Nephron progenitor cell (in vitro differentiated cells): ENCODE measurements around the gene STRADB.
"Not testable (repeated sequence)": the region's sequence is repeated elsewhere in the genome, so short reads cannot be mapped to it uniquely, and the experiment has no call there.

Source experiments
- DNase-seq: peaks from one replicate; pipeline ENCODE4 v3.0.0; 2021
- H3K27ac Mint-ChIP-seq: 2 replicates; pipeline ENCODE4 v1.8.0; 2021; ENCODE audit warnings: mild to moderate bottlenecking, moderate library complexity, mixed read lengths
- H3K27me3 Mint-ChIP-seq: 2 replicates; pipeline ENCODE4 v1.8.0; 2021; ENCODE audit warnings: mild to moderate bottlenecking, low read depth, mixed read lengths; ENCODE audit not compliant: poor library complexity
- H3K36me3 Mint-ChIP-seq: 2 replicates; pipeline ENCODE4 v1.8.0; 2021; ENCODE audit warnings: low read depth, mixed read lengths
- H3K4me1 Mint-ChIP-seq: 2 replicates; pipeline ENCODE4 v1.8.0; 2021; ENCODE audit warnings: mixed read lengths
- H3K4me3 Mint-ChIP-seq: 2 replicates; pipeline ENCODE4 v1.8.0; 2021; ENCODE audit warnings: mild to moderate bottlenecking, moderate library complexity, mixed read lengths
- H3K9me3 Mint-ChIP-seq: 2 replicates; pipeline ENCODE4 v1.8.0; 2021; ENCODE audit warnings: mild to moderate bottlenecking, moderate library complexity, mixed read lengths
- TF ChIP-seq, protein P1 (sequence below): fragments of 200-600 bp; sonication (generic); IDR thresholded peaks from 2 replicates; pipeline ENCODE4 v1.5.0; 2021; ENCODE audit warnings: antibody characterized with exemption

Gene STRADB

DNA sequence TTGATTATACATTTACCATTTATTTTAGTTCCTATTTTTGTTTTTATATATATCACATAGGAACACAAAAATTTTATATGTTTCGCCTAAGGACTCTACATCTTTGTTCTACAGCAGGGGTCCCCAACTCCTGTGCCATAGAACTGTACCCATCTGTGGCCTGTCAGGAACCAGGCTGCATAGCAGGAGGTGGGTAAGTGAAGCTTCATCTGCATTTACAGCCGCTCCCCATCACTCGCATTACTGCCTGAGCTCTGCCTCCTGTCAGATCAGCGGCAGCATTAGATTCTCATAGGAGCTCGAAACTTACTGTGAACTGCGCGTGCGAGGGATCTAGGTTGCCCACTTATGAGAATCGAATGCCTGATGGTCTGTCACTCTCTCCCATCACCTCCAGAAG, 25.6 kb upstream of the STRADB start:
- H3K9me3 Mint-ChIP-seq = peaks cover 36% of the 10 kb centered on the region
- TF ChIP-seq, protein P1, sequence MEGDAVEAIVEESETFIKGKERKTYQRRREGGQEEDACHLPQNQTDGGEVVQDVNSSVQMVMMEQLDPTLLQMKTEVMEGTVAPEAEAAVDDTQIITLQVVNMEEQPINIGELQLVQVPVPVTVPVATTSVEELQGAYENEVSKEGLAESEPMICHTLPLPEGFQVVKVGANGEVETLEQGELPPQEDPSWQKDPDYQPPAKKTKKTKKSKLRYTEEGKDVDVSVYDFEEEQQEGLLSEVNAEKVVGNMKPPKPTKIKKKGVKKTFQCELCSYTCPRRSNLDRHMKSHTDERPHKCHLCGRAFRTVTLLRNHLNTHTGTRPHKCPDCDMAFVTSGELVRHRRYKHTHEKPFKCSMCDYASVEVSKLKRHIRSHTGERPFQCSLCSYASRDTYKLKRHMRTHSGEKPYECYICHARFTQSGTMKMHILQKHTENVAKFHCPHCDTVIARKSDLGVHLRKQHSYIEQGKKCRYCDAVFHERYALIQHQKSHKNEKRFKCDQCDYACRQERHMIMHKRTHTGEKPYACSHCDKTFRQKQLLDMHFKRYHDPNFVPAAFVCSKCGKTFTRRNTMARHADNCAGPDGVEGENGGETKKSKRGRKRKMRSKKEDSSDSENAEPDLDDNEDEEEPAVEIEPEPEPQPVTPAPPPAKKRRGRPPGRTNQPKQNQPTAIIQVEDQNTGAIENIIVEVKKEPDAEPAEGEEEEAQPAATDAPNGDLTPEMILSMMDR = no peak
- no peak for DNase-seq
- H3K27ac Mint-ChIP-seq = no peak overlapping the region
- no peak overlapping the region for H3K4me3 Mint-ChIP-seq
- peaks cover 7% of the 10 kb centered on the region for H3K27me3 Mint-ChIP-seq
- peaks cover 18% of the 10 kb centered on the region for H3K36me3 Mint-ChIP-seq
- no peaks in the 10 kb centered on the region for H3K4me1 Mint-ChIP-seq

DNA sequence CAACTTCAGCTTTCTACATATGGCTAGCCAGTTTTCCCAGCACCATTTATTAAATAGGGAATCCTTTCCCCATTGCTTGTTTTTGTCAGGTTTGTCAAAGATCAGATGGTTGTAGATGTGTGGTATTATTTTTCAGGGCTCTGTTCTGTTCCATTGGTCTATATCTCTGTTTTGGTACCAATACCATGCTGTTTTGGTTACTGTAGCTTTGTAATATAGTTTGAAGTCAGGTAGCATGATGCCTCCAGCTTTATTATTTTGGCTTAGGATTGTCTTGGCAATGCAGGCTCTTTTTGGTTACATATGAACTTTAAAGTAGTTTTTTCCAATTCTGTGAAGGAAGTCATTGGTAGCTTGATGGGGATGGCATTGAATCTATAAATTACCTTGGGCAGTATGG, 23.2 kb upstream of the STRADB start:
- H3K36me3 Mint-ChIP-seq = peaks cover 31% of the 10 kb centered on the region
- H3K9me3 Mint-ChIP-seq = peaks cover 43% of the 10 kb centered on the region
- not testable (repeated sequence) for H3K4me1 Mint-ChIP-seq, H3K4me3 Mint-ChIP-seq, H3K27me3 Mint-ChIP-seq, H3K27ac Mint-ChIP-seq, DNase-seq

DNA sequence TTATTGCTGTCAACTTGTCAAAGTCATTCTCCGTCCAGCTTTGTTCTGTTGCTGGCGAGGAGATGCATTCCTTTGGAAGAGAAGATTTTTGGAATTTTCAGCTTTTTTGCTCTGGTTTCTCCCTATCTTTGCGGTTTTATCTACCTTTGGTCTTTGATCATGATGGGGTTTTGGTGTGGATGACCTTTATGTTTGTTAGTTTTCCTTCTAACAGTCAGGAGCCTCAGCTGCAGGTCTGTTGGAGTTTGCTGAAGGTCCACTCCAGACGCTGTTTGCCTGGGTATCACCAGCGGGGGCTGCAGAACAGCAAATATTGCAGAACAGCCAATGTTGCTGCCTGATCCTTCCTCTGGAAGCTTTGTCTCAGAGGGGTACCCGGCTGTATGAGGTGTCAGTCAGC, 21.7 kb upstream of the STRADB start:
- Mint-ChIP-seq H3K36me3 (peaks cover 31% of the 10 kb centered on the region), H3K9me3 (peaks cover 46% of the 10 kb centered on the region)
- not testable (repeated sequence) for H3K4me1 Mint-ChIP-seq, H3K4me3 Mint-ChIP-seq, H3K27ac Mint-ChIP-seq, DNase-seq, H3K27me3 Mint-ChIP-seq

DNA sequence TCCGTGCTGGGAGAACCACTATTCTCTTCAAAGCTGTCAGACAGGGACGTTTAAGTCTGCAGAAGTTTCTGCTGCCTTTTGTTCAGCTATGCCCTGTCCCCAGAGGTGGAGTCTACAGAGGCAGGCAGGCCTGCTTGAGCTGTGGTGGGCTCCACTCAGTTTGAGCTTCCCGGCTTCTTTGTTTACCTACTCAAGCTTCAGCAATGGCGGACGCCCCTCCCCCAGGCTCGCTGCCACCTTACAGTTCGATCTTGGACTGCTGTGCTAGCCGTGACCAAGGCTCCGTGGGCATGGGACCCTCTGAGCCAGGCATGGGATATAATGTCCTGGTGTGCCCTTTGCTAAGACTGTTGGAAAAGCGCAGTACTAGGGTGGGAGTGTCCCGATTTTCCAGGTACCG, 21.2 kb upstream of the STRADB start:
- Mint-ChIP-seq H3K36me3 (peaks cover 31% of the 10 kb centered on the region), H3K9me3 (peaks cover 46% of the 10 kb centered on the region)
- not testable (repeated sequence) for H3K4me1 Mint-ChIP-seq, H3K27ac Mint-ChIP-seq, H3K27me3 Mint-ChIP-seq, DNase-seq, H3K4me3 Mint-ChIP-seq

GRCh38 chr2:201430839-201431238, 20.7 kb upstream of the STRADB start:
- TF ChIP-seq, protein P1 = no peak
- no peak overlapping the region for H3K4me3 Mint-ChIP-seq
- peaks cover 46% of the 10 kb centered on the region for H3K9me3 Mint-ChIP-seq
- no peak for DNase-seq
- peaks cover 31% of the 10 kb centered on the region for H3K36me3 Mint-ChIP-seq
- no peak overlapping the region for H3K27ac Mint-ChIP-seq
- H3K27me3 Mint-ChIP-seq = peaks cover 7% of the 10 kb centered on the region
- no peaks in the 10 kb centered on the region for H3K4me1 Mint-ChIP-seq

- H3K9me3 Mint-ChIP-seq = peaks cover 46% of the 10 kb centered on the region
- peaks cover 7% of the 10 kb centered on the region for H3K27me3 Mint-ChIP-seq
- TF ChIP-seq, protein P1 = no peak
- H3K36me3 Mint-ChIP-seq = peaks cover 31% of the 10 kb centered on the region
- H3K4me1 Mint-ChIP-seq = peaks cover under 1% of the 10 kb centered on the region
- H3K4me3 Mint-ChIP-seq = no peak overlapping the region
- no peak overlapping the region for H3K27ac Mint-ChIP-seq
- DNase-seq = no peak
Measured at GRCh38 chr2:201432038-201432620, 19.4 kb upstream of the STRADB start.

DNA sequence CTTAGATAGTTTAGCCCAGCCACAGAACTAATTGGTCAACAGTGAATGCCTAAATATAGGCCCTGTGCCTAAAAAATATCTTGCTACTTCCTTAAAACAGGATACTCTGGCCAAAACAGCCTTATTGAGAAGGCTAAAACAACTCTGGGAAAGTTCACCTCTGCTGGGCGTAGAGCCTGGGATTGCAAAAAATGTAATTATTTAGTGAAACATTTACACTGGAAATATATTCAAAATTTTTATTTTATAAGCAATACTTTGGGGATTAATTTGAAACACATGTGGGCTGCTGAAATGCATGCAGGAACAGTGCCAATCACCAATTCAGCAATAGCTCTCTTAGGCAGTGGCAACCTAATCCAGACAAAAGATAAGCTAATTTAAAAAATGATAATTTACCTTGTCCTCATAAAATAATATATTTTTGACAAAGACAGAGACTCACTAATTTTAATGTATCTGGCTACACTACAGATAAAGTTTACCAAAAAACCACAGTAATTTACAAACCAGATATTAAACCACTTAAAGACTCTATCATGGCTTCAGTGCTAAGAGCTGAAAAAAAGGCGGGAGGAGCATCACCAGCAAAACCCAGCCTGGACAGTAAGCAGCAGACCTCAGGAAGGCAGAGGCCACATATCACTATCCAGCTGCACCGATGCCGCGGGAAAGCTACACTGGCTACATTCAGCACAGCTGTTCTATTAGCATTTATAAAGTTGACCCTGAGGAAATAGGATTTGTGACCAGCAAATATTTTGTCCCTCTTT, 18.7 kb upstream of the STRADB start:
- DNase-seq = no peak
- H3K27ac Mint-ChIP-seq = no peak overlapping the region
- peaks cover 6% of the 10 kb centered on the region for H3K4me1 Mint-ChIP-seq
- peaks cover 31% of the 10 kb centered on the region for H3K36me3 Mint-ChIP-seq
- peaks cover 7% of the 10 kb centered on the region for H3K27me3 Mint-ChIP-seq
- no peak overlapping the region for H3K4me3 Mint-ChIP-seq
- H3K9me3 Mint-ChIP-seq = peaks cover 41% of the 10 kb centered on the region
- TF ChIP-seq, protein P1 = no peak
